Measurements from ENCODE around the gene PECR.
"Not testable (repeated sequence)": the region's sequence is repeated elsewhere in the genome, so short reads cannot be mapped to it uniquely, and the experiment has no call there.

PECR gene

DNA sequence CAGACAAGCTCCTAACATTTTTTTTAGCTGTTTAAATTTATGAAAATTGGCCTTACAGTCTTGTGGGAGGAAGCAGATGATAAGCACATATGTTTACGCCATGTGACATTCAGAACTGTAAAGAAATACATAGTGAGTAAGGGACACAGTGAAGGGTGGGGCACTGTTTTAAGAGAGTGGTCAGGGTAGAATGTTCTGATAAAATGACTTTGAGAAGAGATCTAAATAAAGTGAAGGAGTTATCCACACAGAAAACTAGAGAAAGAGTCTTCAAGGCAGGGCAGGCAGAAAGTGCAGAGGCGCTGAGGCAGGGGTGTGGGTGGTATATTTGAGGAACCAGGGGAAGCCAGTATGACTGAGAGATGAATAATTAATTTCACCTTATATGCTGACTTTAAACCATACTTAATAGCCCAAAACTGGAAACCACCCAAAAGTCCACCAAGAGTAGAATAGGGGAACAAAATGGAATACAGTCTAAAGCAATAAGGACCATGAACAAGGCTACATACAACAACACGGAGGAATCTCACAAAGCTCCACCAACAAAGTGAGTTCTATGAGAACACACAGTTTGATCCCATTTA, 76.8 kb downstream of the PECR start:
- in situ Hi-C loops (cut with MboI; ENCODE audit: low sequenced_read_pairs) = no loop called here

DNA sequence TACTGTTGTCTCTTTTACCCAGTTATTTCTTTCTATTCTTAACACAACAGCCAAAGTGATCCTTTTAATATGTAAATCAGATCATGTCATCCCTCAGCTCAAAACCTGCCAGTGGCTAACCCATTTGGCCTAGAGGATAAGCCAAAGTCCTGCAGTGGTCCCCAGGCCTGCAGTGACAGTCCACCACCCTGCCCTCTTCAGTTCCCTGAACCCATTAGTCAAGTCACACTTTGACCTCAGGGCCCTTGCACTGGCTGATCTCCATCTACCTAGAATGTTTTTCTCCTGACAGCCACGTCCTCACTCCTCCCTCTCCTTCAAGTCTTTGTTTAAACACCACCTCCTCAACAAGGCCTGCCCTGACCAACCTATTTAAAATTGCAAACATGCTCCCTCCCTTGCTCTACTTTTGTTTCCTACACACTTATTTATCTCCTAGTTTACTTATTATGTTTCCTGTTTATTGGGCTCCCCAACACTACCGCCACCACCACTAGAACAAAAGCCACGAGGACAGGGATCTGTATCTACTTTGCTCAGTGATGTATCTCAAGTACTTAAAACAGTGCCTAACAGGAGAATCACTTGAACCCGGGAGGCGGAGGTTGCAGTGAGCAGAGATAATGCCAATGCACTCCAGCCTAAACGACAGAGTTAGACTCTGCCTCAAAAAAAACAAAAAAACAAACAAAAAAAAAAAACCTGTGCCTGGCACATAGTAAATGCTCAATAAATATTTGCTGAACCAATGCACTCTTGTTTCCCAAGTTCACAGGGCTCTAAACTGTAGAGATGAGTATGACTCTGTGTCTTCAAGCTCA, 77.5 kb downstream of the PECR start:
- in situ Hi-C loops (cut with MboI; ENCODE audit: low sequenced_read_pairs) = no loop called here

DNA sequence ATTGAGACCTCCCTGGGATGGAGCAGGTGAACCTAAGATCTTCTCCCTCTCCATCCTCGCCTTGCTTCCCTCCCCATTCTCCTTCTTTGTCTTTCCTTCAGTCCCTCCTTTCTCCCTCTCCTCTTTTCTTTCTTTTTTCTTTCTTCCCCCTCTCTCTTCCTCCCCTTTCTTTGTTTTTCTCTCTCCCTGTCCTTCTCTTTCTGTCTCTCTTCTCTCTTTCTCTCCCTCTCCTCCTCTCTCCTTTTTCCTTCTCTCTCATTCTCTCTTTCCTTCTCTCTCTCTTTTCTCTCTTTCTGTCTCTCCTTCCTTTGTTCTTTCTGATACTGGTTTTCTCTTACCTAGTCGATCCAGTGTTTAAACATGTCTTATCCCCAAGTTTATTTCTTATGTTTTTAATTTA, 78.9 kb downstream of the PECR start:
- in situ Hi-C loops (cut with MboI; ENCODE audit: low sequenced_read_pairs) = no loop called here

DNA sequence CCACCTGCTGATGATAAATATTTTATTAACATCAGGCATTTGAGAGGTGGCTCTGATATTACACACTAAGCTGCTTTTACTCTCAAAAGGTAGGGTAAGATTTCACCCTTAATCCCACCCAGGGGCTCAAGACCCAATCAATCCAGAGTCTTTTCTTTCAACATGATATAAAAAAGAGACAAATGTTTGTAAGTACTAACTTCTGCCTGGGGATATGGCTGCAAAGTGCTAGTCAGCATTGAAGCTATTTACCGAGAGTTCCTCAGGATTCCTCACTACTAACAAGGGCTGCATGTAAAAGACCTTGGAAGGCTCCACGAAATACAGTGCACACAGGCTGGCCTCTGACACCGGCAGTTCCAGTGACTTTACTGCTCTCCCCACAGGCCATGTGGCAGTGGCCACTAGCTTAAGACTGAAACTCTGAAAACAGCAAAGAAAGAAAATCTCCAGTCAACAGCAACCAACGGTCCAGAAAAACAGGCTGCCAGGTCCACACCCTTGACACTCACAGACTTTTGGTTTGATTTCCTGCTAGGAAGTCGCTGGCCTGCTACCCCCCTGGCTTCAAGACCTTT, 79.4 kb downstream of the PECR start:
- in situ Hi-C loops (cut with MboI; ENCODE audit: low sequenced_read_pairs) = no loop called here

DNA sequence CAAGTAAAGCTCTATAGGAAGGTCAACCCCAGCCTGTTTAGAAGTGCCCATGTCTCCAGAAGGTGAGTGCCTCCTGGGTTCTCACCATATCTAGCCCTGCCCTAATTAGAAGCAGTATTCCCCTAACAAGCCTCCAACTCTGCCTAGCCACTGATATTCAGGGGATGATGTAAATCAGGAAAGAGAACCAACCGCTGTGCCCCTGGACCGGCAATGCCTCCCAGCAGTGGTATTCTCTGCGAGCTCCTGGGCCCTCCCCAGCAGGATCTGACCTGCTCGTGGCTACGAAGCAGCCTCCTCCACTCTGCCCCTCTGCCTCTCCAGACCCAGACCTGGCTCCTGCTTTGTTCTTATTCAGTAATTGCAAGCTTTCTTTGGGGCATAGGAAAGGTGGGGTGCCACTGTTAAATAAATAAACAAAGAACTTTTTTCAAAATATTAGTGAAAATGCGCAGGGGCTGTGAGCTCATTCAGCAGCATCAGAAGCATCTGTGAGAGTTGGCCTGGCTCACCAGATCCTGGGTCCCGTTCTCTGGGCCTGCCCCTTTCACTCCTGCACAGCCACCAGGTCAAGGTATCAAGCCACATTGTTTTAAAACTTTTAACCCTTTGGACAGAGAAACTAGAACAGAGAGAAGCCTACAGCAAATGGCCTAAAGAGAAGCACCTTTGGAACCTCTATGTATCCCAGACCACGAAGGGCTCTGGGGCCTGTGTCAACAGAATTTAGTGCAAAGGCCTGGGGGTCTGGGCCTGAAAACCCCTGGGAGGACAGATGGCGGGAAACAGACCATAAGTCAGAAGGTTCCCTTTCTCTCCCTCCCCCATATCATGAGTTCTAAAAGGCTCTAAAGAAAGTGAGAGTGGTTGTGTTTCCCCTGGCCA, 80.2 kb downstream of the PECR start:
- in situ Hi-C loops (cut with MboI; ENCODE audit: low sequenced_read_pairs) = no loop called here

DNA sequence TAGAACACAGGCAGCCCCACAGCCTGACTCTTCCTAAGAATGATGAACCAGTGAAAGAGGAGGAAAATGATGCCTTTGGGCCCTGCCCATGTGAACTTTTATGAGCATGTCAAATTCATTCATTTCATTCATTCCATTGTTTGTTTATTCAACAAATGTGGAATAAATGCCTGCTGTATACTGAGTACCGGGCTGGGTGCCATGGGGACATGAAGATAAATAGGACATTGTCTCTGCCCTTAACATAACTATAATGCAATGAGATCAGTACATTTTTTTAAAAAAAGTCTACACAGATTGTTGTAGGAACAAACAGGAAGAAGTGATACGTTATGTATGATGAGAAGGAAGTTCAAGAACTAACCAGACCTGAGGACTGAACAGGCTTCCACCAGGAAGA, 83.0 kb downstream of the PECR start:
- in situ Hi-C loops (cut with MboI; ENCODE audit: low sequenced_read_pairs) = no loop called here

DNA sequence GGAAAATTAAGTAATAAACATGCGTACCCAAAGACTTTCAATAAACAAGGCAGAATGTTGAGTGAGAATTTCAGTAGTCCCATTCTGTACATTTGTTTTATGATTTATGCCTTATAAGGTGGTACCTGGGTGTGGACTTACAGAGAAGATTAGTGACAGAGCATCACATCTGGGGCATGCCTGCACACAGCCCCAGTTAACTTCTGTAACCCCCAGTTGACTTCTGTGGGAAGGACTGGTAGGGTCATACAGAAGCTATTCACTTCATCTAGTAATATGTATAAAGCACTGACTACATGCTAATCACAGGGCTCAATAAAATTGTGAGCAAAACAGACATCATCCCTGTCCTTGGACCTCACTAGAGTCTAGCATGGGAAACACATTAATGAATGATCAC, 84.4 kb downstream of the PECR start:
- in situ Hi-C loops (cut with MboI; ENCODE audit: low sequenced_read_pairs) = no loop called here

DNA sequence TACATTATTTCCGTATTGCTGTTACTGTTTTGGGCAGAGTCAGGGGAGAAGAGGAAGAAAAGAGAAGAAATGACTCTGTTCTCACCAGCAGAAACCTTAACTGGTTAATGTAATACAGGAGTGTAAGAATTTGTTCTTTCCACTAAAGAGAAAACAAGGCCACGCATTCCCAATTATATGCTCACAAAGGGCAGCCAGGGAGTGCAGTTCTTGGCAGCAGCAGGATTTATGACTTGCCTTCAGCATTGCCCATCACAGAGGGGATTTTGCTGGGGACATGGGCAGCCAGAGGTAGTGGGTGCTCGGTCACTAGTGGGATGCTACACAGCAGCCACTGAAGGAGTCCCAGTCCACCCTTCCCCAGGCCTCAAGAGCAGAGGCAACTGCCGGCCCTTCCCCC, 86.7 kb downstream of the PECR start:
- in situ Hi-C loops (cut with MboI; ENCODE audit: low sequenced_read_pairs) = no loop called here

DNA sequence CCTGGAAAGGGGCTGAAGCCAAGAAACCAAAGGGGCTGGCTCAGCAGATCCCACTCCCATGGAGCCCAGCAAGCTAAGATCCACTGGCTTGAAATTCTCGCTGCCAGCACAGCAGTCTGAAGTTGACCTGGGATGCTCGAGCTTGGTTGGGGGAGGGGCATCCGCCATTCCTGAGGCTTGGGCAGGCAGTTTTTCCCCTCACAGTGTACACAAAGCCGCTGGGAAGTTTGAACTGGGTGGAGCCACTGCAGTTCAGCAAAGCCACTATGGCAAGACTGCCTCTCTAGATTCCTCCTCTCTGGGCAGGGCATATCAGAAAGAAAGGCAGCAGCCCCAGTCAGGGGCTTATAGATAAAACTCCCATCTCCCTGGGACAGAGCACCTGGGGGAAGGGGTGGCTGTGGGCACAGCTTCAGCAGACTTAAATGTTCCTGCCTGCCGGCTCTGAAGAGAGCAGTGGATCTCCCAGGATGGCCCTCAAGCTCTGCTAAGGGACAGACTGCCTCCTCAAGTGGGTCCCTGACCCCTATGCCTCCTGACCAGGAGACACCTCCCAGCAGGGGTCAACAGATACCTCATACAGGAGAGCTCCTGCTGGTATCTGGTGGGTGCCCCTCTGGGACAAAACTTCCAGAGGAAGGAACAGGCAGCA, 92.9 kb downstream of the PECR start:
- in situ Hi-C loops (cut with MboI; ENCODE audit: low sequenced_read_pairs) = not testable (repeated sequence)
